IMR-90 (cell line): ENCODE data around the gene EVA1A. TPM values are rescaled to one million over a fixed set of nuclear protein-coding genes. Genes with fewer than 3 reads are reported as not detected.

Source experiments
- ATAC-seq: fragments of 200-7000 bp; cut with Tn5 transposase; 2 replicates; pipeline ENCODE4 v1.9.1; 2020; ENCODE audit warnings: low read depth, mild to moderate bottlenecking, moderate library complexity
- BruUV-seq: library from RNA; stranded (reverse); fragments of 400-500 nt; replicated peaks from 2 replicates; lab custom pipeline; 2021; lab: Mats Ljungman, UMichigan
- CTCF ChIA-PET: fragments of 300-600 bp; formaldehyde crosslinking; extraction: SDS; loops from one replicate; lab custom pipeline; 2021; ENCODE audit warnings: antibody characterized with exemption; lab: Yijun Ruan, JAX
- POLR2A ChIA-PET: fragments of 300-600 bp; sonication (Branson Sonifier 250); formaldehyde crosslinking; loops from one replicate; lab custom pipeline; 2022; ENCODE audit warnings: antibody characterized with exemption; ENCODE audit not compliant: unreplicated experiment; lab: Charles Lee
- DNase-seq: peaks from one replicate; pipeline ENCODE4 v3.0.0; 2013
- H2AFZ ChIP-seq: replicated peaks from 2 replicates; pipeline ENCODE3; 2013; ENCODE audit warnings: low read length, mild to moderate bottlenecking; ENCODE audit not compliant: poor library complexity
- H2AK5ac ChIP-seq: 2 replicates; pipeline ENCODE4 v1.6.1; 2013; ENCODE audit warnings: low read depth, low read length, inconsistent platforms
- H2AK9ac ChIP-seq: replicated peaks from 2 replicates; pipeline ENCODE3; 2013; ENCODE audit warnings: mild to moderate bottlenecking, low read depth, low read length, moderate library complexity; ENCODE audit not compliant: poor library complexity
- H2BK120ac ChIP-seq: 2 replicates; pipeline ENCODE4 v1.6.1; 2013; ENCODE audit warnings: low read depth, low read length, inconsistent platforms
- H2BK15ac ChIP-seq: 3 replicates; pipeline ENCODE4 v1.6.1; 2013; ENCODE audit warnings: low read depth, low read length, inconsistent platforms
- H2BK20ac ChIP-seq: 2 replicates; pipeline ENCODE4 v1.6.1; 2013; ENCODE audit warnings: low read depth, mild to moderate bottlenecking, inconsistent platforms, low read length, moderate library complexity
- H2BK5ac ChIP-seq: 2 replicates; pipeline ENCODE4 v1.6.1; 2013; ENCODE audit warnings: mild to moderate bottlenecking, low read depth, low read length, inconsistent platforms; ENCODE audit not compliant: poor library complexity, severe bottlenecking
- H3K14ac ChIP-seq: replicated peaks from 2 replicates; pipeline ENCODE4 v1.6.1; 2013; ENCODE audit warnings: low read depth, low read length, inconsistent platforms
- H3K18ac ChIP-seq: 2 replicates; pipeline ENCODE4 v1.6.1; 2013; ENCODE audit warnings: low read depth, low read length, control low read depth
- H3K23ac ChIP-seq: 2 replicates; pipeline ENCODE4 v1.6.1; 2013; ENCODE audit warnings: low read depth, low read length, inconsistent platforms
- H3K27ac ChIP-seq: 2 replicates; pipeline ENCODE4 v1.5.1; 2013; ENCODE audit warnings: mild to moderate bottlenecking, control low read depth, low read length; ENCODE audit not compliant: insufficient read depth
- H3K27me3 ChIP-seq: 2 replicates; pipeline ENCODE4 v1.6.1; 2013; ENCODE audit warnings: low read length; ENCODE audit not compliant: control insufficient read depth, insufficient read depth
- H3K36me3 ChIP-seq: 2 replicates; pipeline ENCODE4 v1.6.1; 2013; ENCODE audit warnings: low read length, mixed read lengths; ENCODE audit not compliant: control insufficient read depth, insufficient read depth
- H3K4ac ChIP-seq: 2 replicates; pipeline ENCODE4 v1.6.1; 2013; ENCODE audit warnings: low read depth, low read length, inconsistent platforms
- H3K4me1 ChIP-seq: 2 replicates; pipeline ENCODE4 v1.6.1; 2013; ENCODE audit warnings: low read length, mixed read lengths; ENCODE audit not compliant: control insufficient read depth, insufficient read depth
- H3K4me2 ChIP-seq: 2 replicates; pipeline ENCODE4 v1.6.1; 2013; ENCODE audit warnings: low read depth, mild to moderate bottlenecking, control low read depth, low read length, moderate library complexity
- H3K4me3 ChIP-seq: 2 replicates; pipeline ENCODE4 v1.5.1; 2013; ENCODE audit warnings: low read depth, mild to moderate bottlenecking, control low read depth, low read length, moderate library complexity; ENCODE audit not compliant: insufficient read depth
- H3K56ac ChIP-seq: 2 replicates; pipeline ENCODE4 v1.6.1; 2013; ENCODE audit warnings: low read length, inconsistent platforms; ENCODE audit not compliant: insufficient read depth; ENCODE audit errors: extremely low read depth
- H3K79me1 ChIP-seq, 2 experiments: 2 replicates each; pipeline ENCODE4 v1.6.1; 2013; ENCODE audit warnings: low read length in 2 of 2, inconsistent platforms in 1 of 2, low read depth in 1 of 2
- H3K9ac ChIP-seq: 2 replicates; pipeline ENCODE4 v1.6.1; 2013; ENCODE audit warnings: low read depth, low read length, control low read depth
- H3K9me1 ChIP-seq: 2 replicates; pipeline ENCODE4 v1.6.1; 2013; ENCODE audit warnings: low read length, inconsistent platforms; ENCODE audit not compliant: insufficient read depth
- H3K9me3 ChIP-seq: 2 replicates; pipeline ENCODE4 v1.6.1; 2013; ENCODE audit warnings: low read length; ENCODE audit not compliant: control insufficient read depth, insufficient read depth
- H4K20me1 ChIP-seq: 2 replicates; pipeline ENCODE4 v1.6.1; 2013; ENCODE audit warnings: low read length, inconsistent platforms; ENCODE audit not compliant: insufficient read depth
- H4K5ac ChIP-seq: 2 replicates; pipeline ENCODE4 v1.6.1; 2013; ENCODE audit warnings: mild to moderate bottlenecking, low read depth, low read length, control low read depth
- H4K8ac ChIP-seq, 2 experiments: 2 replicates each; pipeline ENCODE4 v1.6.1; 2013; ENCODE audit warnings: low read depth in 2 of 2, low read length in 2 of 2, control low read depth in 1 of 2, inconsistent platforms in 1 of 2
- H4K91ac ChIP-seq: 2 replicates; pipeline ENCODE4 v1.6.1; 2013; ENCODE audit warnings: low read depth, low read length, inconsistent platforms; ENCODE audit not compliant: insufficient read depth
- BHLHE40 ChIP-seq: fragments of 150-350 bp; IDR thresholded peaks from 2 replicates; pipeline ENCODE4 v1.6.1; 2016; ENCODE audit warnings: mild to moderate bottlenecking, low read depth, low read length
- CEBPB ChIP-seq: IDR thresholded peaks from 2 replicates; pipeline ENCODE4 v1.6.1; 2012; ENCODE audit warnings: low read depth, low read length, improper control_type of control experiment
- CHD1 ChIP-seq: IDR thresholded peaks from 2 replicates; pipeline ENCODE4 v1.6.1; 2012; ENCODE audit warnings: low read depth, low read length, improper control_type of control experiment
- FOS ChIP-seq: fragments of 150-350 bp; IDR thresholded peaks from 2 replicates; pipeline ENCODE4 v1.6.1; 2016; ENCODE audit warnings: low read depth, low read length
- MAFK ChIP-seq: IDR thresholded peaks from 2 replicates; pipeline ENCODE4 v1.6.1; 2012; ENCODE audit warnings: low read depth, low read length, improper control_type of control experiment
- MAZ ChIP-seq: IDR thresholded peaks from 2 replicates; pipeline ENCODE4 v1.6.1; 2012; ENCODE audit warnings: low read depth, mild to moderate bottlenecking, low read length, improper control_type of control experiment, moderate library complexity, borderline replicate concordance
- MXI1 ChIP-seq: IDR thresholded peaks from 2 replicates; pipeline ENCODE4 v1.6.1; 2012; ENCODE audit warnings: low read depth, mild to moderate bottlenecking, low read length, moderate library complexity, borderline replicate concordance
- NFE2L2 ChIP-seq: fragments of 150-350 bp; IDR thresholded peaks from 2 replicates; pipeline ENCODE4 v1.6.1; 2016; ENCODE audit warnings: low read depth, mild to moderate bottlenecking, low read length
- POLR2A ChIP-seq: IDR thresholded peaks from 2 replicates; pipeline ENCODE4 v1.6.1; 2012; ENCODE audit warnings: mild to moderate bottlenecking, low read depth, low read length
- RAD21 ChIP-seq: IDR thresholded peaks from 2 replicates; pipeline ENCODE4 v1.6.1; 2012; ENCODE audit warnings: low read length, improper control_type of control experiment
- RCOR1 ChIP-seq: IDR thresholded peaks from 2 replicates; pipeline ENCODE4 v1.6.1; 2012; ENCODE audit warnings: mild to moderate bottlenecking, low read length, improper control_type of control experiment; ENCODE audit not compliant: insufficient replicate concordance
- RFX5 ChIP-seq: IDR thresholded peaks from 2 replicates; pipeline ENCODE4 v1.8.0; 2012; ENCODE audit warnings: low read depth, mild to moderate bottlenecking, low read length, moderate library complexity
- SMC3 ChIP-seq: fragments of 150-350 bp; IDR thresholded peaks from 2 replicates; pipeline ENCODE4 v1.6.1; 2016; ENCODE audit warnings: low read depth, mild to moderate bottlenecking, antibody characterized with exemption, low read length, moderate library complexity
- WGBS, 2 experiments: methylation state at CpG; one replicate each; pipeline versions ENCODE4 v1.1.5 to v1.1.7; 2013; ENCODE audit warnings: missing lambda C conversion rate in 2 of 2; ENCODE audit not compliant: insufficient read length in 1 of 2; ENCODE audit errors: extremely low coverage in 2 of 2; 5-methylcytosine and 5-hydroxymethylcytosine counted together
- dilution Hi-C: fragments of 300-500 bp; cut with HindIII; formaldehyde crosslinking; loops from one replicate; pipeline ENCODE4 v1.14.3; 2018; ENCODE audit warnings: low sequenced_read_pairs; ENCODE audit not compliant: unreplicated experiment
- in situ Hi-C: fragments of 300-500 bp; cut with MboI; formaldehyde crosslinking; loops from 3 replicates; pipeline ENCODE4 v1.14.3; 2019; ENCODE audit warnings: low sequenced_read_pairs, inconsistent platforms, mixed read lengths
- intact Hi-C: fragments of 100-400 bp; cut with micrococcal nuclease; formaldehyde crosslinking; loops from 2 replicates; pipeline ENCODE4 v1.10.0; 2022
- polyA plus RNA-seq, 3 experiments: library from polyadenylated mRNA; depleted of rRNA; stranded (reverse); fragments of >200 nt; gene quantifications; 2 replicates each; pipeline ENCODE4 v1.2.3, GENCODE V29; 2012; ENCODE audit warnings: low replicate concordance in 1 of 3
- total RNA-seq: library from RNA; depleted of rRNA; stranded (reverse); fragments of >200 nt; gene quantifications from 2 replicates; pipeline ENCODE4 v1.2.3, GENCODE V29; 2012
- TF ChIP-seq, protein P1 (sequence below): conservative IDR thresholded peaks from 2 replicates; pipeline ENCODE4 v1.5.1; 2012; ENCODE audit warnings: mild to moderate bottlenecking, low read depth, low read length, improper control_type of control experiment
- TF ChIP-seq, protein P2 (sequence below): fragments of 150-350 bp; IDR thresholded peaks from 2 replicates; pipeline ENCODE4 v1.6.1; 2016; ENCODE audit warnings: low read depth, mild to moderate bottlenecking, low read length, moderate library complexity, borderline replicate concordance
- TF ChIP-seq, protein P3 (sequence below): fragments of 150-350 bp; IDR thresholded peaks from 2 replicates; pipeline ENCODE4 v1.6.1; 2017; ENCODE audit warnings: mild to moderate bottlenecking, antibody characterized with exemption, low read length, low read depth

The EVA1A gene
- total and polyA plus RNA-seq, 2 of the 4 experiments (the other 2 are of a cell fraction) = 54.5 to 93.7 TPM

DNA sequence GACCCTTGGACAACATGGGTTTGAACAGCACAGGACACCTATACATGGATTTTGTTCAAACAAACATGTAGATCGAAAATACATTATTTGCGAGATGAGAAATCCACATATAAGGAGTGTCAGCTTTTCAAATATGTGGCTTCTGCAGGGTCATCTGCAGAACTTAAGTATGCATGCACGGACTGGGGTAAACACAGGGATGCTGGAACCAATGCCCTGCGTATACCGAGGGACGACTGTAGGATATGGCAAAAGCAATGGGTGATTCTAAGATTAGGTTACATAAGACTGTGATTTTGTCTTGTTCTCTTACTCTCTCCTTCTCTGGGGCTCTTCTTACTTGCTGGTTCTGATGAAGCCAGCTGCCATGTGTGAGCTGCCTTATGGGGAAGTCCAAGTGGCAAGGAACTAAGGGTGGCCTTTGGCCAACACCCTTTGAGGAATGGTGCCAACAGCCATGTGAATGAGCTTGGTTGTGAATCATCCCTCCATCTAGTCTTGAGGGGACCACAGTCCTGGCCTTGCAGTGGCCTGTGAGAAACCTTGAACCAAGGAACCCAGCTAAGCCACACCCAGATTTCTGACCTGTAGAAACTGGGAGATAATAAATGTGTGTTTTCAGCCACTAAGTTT, 66.5 kb downstream of the EVA1A start:
- H3K4me3 ChIP-seq = no peak overlapping the region
- no peak overlapping the region for H3K4me2 ChIP-seq
- H3K23ac ChIP-seq = no peak overlapping the region
- H2BK20ac ChIP-seq = no peak overlapping the region
- H3K9me3 ChIP-seq = no peaks in the 10 kb centered on the region
- ATAC-seq = no peak
- no peak overlapping the region for H3K14ac ChIP-seq
- no peak overlapping the region for H3K18ac ChIP-seq
- dilution Hi-C loops (no loop called here), intact Hi-C loops (no loop called here), in situ Hi-C loops (no loop called here)
- H3K9ac ChIP-seq = no peak overlapping the region
- H2BK5ac ChIP-seq = no peak overlapping the region
- H3K56ac ChIP-seq = no peak overlapping the region; the same call in 1 of the 2 replicates
- H3K36me3 ChIP-seq = peaks cover 11% of the 10 kb centered on the region
- BruUV-seq = no TSS peak
- H4K20me1 ChIP-seq = peaks cover 12% of the 10 kb centered on the region; the same call in 1 of the 2 replicates
- no peak overlapping the region for H4K91ac ChIP-seq
- H4K5ac ChIP-seq = no peak overlapping the region
- 100% methylated on average over 1 of the region's 6 CpGs; no CpG with 5 or more reads in 1 of the 2 experiments for WGBS, 2 experiments
- no peak overlapping the region for H2AK5ac ChIP-seq
- CTCF ChIA-PET = no interaction called here
- no peak overlapping the region for H4K8ac ChIP-seq
- H2BK120ac ChIP-seq = no peak overlapping the region
- H2AFZ ChIP-seq = no peak overlapping the region
- no peaks in the 10 kb centered on the region for H3K27me3 ChIP-seq
- H3K27ac ChIP-seq = no peak overlapping the region
- H3K79me1 ChIP-seq = peaks cover 31 to 59% of the 10 kb centered on the region in 2 experiments
- H2BK15ac ChIP-seq = no peak overlapping the region
- DNase-seq = peak; percentile 5
- no peak overlapping the region for H3K4ac ChIP-seq
- peaks cover 5% of the 10 kb centered on the region for H3K9me1 ChIP-seq
- POLR2A ChIA-PET = no interaction called here
- TF ChIP-seq RAD21 (no peak), FOS (no peak), RCOR1 (no peak), CHD1 (no peak), NFE2L2 (no peak), POLR2A (no peak), MXI1 (no peak), CEBPB (no peak), MAZ (no peak), BHLHE40 (no peak), MAFK (no peak), SMC3 (no peak), RFX5 (no peak)
- TF ChIP-seq, protein P1, sequence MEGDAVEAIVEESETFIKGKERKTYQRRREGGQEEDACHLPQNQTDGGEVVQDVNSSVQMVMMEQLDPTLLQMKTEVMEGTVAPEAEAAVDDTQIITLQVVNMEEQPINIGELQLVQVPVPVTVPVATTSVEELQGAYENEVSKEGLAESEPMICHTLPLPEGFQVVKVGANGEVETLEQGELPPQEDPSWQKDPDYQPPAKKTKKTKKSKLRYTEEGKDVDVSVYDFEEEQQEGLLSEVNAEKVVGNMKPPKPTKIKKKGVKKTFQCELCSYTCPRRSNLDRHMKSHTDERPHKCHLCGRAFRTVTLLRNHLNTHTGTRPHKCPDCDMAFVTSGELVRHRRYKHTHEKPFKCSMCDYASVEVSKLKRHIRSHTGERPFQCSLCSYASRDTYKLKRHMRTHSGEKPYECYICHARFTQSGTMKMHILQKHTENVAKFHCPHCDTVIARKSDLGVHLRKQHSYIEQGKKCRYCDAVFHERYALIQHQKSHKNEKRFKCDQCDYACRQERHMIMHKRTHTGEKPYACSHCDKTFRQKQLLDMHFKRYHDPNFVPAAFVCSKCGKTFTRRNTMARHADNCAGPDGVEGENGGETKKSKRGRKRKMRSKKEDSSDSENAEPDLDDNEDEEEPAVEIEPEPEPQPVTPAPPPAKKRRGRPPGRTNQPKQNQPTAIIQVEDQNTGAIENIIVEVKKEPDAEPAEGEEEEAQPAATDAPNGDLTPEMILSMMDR = no peak
- TF ChIP-seq, protein P2, sequence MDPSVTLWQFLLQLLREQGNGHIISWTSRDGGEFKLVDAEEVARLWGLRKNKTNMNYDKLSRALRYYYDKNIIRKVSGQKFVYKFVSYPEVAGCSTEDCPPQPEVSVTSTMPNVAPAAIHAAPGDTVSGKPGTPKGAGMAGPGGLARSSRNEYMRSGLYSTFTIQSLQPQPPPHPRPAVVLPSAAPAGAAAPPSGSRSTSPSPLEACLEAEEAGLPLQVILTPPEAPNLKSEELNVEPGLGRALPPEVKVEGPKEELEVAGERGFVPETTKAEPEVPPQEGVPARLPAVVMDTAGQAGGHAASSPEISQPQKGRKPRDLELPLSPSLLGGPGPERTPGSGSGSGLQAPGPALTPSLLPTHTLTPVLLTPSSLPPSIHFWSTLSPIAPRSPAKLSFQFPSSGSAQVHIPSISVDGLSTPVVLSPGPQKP = no peak
- TF ChIP-seq, protein P3, sequence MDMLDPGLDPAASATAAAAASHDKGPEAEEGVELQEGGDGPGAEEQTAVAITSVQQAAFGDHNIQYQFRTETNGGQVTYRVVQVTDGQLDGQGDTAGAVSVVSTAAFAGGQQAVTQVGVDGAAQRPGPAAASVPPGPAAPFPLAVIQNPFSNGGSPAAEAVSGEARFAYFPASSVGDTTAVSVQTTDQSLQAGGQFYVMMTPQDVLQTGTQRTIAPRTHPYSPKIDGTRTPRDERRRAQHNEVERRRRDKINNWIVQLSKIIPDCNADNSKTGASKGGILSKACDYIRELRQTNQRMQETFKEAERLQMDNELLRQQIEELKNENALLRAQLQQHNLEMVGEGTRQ = no peak
- no peaks in the 10 kb centered on the region for H3K4me1 ChIP-seq
- no peak overlapping the region for H2AK9ac ChIP-seq
